DMS 273 (cell line): ENCODE measurements around the gene RERE.
"Not testable (repeated sequence)": the region's sequence is repeated elsewhere in the genome, so short reads cannot be mapped to it uniquely, and the experiment has no call there.

Experiments used
- DNase-seq: peaks from one replicate; lab custom pipeline; 2025; ENCODE audit not compliant: unreplicated experiment; lab: John Stamatoyannopoulos, UW

RERE gene

GRCh38 chr1:8695442-8695841, 122.0 kb downstream of the RERE start:
- not testable (repeated sequence) for DNase-seq

GRCh38 chr1:8693107-8693506, 124.3 kb downstream of the RERE start:
- DNase-seq = peak; percentile 45

GRCh38 chr1:8691662-8692061, 125.8 kb downstream of the RERE start:
- DNase-seq = no peak

- peak; percentile 63 for DNase-seq
Observed at GRCh38 chr1:8690253-8690525, 127.3 kb downstream of the RERE start.

- peak; percentile 94 for DNase-seq
Observed at GRCh38 chr1:8689431-8690252, 127.8 kb downstream of the RERE start.

GRCh38 chr1:8687538-8687937, 129.9 kb downstream of the RERE start:
- DNase-seq = no peak

GRCh38 chr1:8687039-8687438, 130.4 kb downstream of the RERE start:
- DNase-seq = peak; percentile 68

- no peak for DNase-seq
Observed at GRCh38 chr1:8685463-8685862, 132.0 kb downstream of the RERE start.

- DNase-seq = no peak
Observed at GRCh38 chr1:8684590-8684989, 132.8 kb downstream of the RERE start.

- no peak for DNase-seq
Observed at GRCh38 chr1:8682573-8682972, 134.9 kb downstream of the RERE start.

GRCh38 chr1:8681911-8682310, 135.5 kb downstream of the RERE start:
- DNase-seq = no peak

- no peak for DNase-seq
Observed at GRCh38 chr1:8680664-8681650, 136.5 kb downstream of the RERE start.

- no peak for DNase-seq
Observed at GRCh38 chr1:8679929-8680663, 137.3 kb downstream of the RERE start.

GRCh38 chr1:8679395-8679800, 138.0 kb downstream of the RERE start:
- no peak for DNase-seq

GRCh38 chr1:8678673-8679394, 138.6 kb downstream of the RERE start:
- DNase-seq = no peak

- DNase-seq = no peak
Observed at GRCh38 chr1:8677782-8678181, 139.7 kb downstream of the RERE start.

- DNase-seq = no peak
Observed at GRCh38 chr1:8676813-8677212, 140.6 kb downstream of the RERE start.

- DNase-seq = no peak
Observed at GRCh38 chr1:8676072-8676471, 141.4 kb downstream of the RERE start.

GRCh38 chr1:8674912-8675311, 142.5 kb downstream of the RERE start:
- no peak for DNase-seq

- DNase-seq = no peak
Observed at GRCh38 chr1:8674481-8674880, 143.0 kb downstream of the RERE start.
